CD4-positive, alpha-beta T cell (primary cell): ENCODE results near the gene FMN1. TPM values are rescaled to one million over a fixed set of nuclear protein-coding genes. Genes with fewer than 3 reads are reported as not detected.

Source experiments
- ATAC-seq: fragments of 200-7000 bp; cut with Tn5 transposase; one replicate; pipeline ENCODE4 v1.10.0; 2022; ENCODE audit warnings: mild to moderate bottlenecking; ENCODE audit not compliant: poor library complexity
- CTCF ChIA-PET: fragments of 350-600 bp; sonication (Branson Sonifier 250); formaldehyde crosslinking; loops from one replicate; lab custom pipeline; 2021; ENCODE audit warnings: antibody characterized with exemption, inconsistent platforms; lab: Charles Lee
- POLR2A ChIA-PET: fragments of 350-600 bp; sonication (Branson Sonifier 250); formaldehyde crosslinking; loops from one replicate; lab custom pipeline; 2021; ENCODE audit warnings: antibody characterized with exemption, inconsistent platforms; lab: Charles Lee
- DNase-seq, 14 experiments: peaks; one replicate each; pipeline ENCODE4 v3.0.0-alpha.2; 2013 to 2020; ENCODE audit warnings: mixed read lengths in 2 of 14
- H3K27ac ChIP-seq, 2 donors: one replicate each; pipeline versions ENCODE4 v1.5.1 to v1.7.0; 2013; ENCODE audit warnings: low read length in 2 of 2, low read depth in 1 of 2, mild to moderate bottlenecking in 1 of 2
- H3K27me3 ChIP-seq, 2 experiments: 1 replicate in 1 of 2; 2 replicates in 1 of 2; pipeline versions ENCODE4 v1.6.1 to v1.7.0; 2013; ENCODE audit warnings: low read length in 2 of 2, control low read depth in 1 of 2, mild to moderate bottlenecking in 1 of 2, moderate library complexity in 1 of 2; ENCODE audit not compliant: insufficient read depth in 2 of 2, control insufficient read depth in 1 of 2
- H3K36me3 ChIP-seq: one replicate; pipeline ENCODE4 v1.6.1; 2013; ENCODE audit warnings: low read length, control low read depth; ENCODE audit not compliant: insufficient read depth
- H3K4me1 ChIP-seq: one replicate; pipeline ENCODE4 v1.6.1; 2013; ENCODE audit warnings: low read length, control low read depth; ENCODE audit not compliant: insufficient read depth
- H3K4me3 ChIP-seq: one replicate; pipeline ENCODE4 v1.5.1; 2013; ENCODE audit warnings: mild to moderate bottlenecking, low read length, moderate library complexity
- H3K9me3 ChIP-seq, 2 experiments: 1 replicate in 1 of 2; 2 replicates in 1 of 2; pipeline versions ENCODE4 v1.6.1 to v1.7.0; 2013; ENCODE audit warnings: low read length in 2 of 2, mild to moderate bottlenecking in 2 of 2, control low read depth in 1 of 2, moderate library complexity in 1 of 2; ENCODE audit not compliant: control insufficient read depth in 1 of 2, insufficient read depth in 1 of 2
- H3K27ac Mint-ChIP-seq: one replicate; pipeline ENCODE4 v1.8.0; 2020; ENCODE audit warnings: mixed read lengths
- H3K27me3 Mint-ChIP-seq: one replicate; pipeline ENCODE4 v1.8.0; 2021; ENCODE audit warnings: mixed read lengths
- H3K36me3 Mint-ChIP-seq: one replicate; pipeline ENCODE4 v1.8.0; 2021; ENCODE audit warnings: low read depth, mixed read lengths
- H3K4me1 Mint-ChIP-seq: one replicate; pipeline ENCODE4 v1.8.0; 2021; ENCODE audit warnings: low read depth, mixed read lengths
- H3K4me3 Mint-ChIP-seq: one replicate; pipeline ENCODE4 v1.8.0; 2020; ENCODE audit warnings: mild to moderate bottlenecking, mixed read lengths
- H3K9me3 Mint-ChIP-seq: one replicate; pipeline ENCODE4 v1.8.0; 2020; ENCODE audit warnings: mixed read lengths
- intact Hi-C, 2 experiments: fragments of 100-400 bp; cut with DNase I in 1 of 2; cut with micrococcal nuclease in 1 of 2; formaldehyde crosslinking; loops; one replicate each; pipeline versions ENCODE4 v1.15.1 to v1.9.0; 2023 to 2025; cut with DNase I, micrococcal nuclease
- total RNA-seq, 174 experiments: library from RNA in 2 of 174; stranded (reverse) in 2 of 174; gene quantifications; one replicate each; pipeline ENCODE4 v1.2.3 and lab custom pipeline; 2021 to 2026
- TF ChIP-seq, protein P1 (sequence below): fragments of 200-600 bp; IDR thresholded peaks from one replicate; pipeline ENCODE4 v1.8.0; 2022; ENCODE audit warnings: antibody characterized with exemption, mild to moderate bottlenecking

FMN1 gene
- total RNA-seq, 2 experiments from 2014 or later, result 0.39 to 0.55 TPM

DNA sequence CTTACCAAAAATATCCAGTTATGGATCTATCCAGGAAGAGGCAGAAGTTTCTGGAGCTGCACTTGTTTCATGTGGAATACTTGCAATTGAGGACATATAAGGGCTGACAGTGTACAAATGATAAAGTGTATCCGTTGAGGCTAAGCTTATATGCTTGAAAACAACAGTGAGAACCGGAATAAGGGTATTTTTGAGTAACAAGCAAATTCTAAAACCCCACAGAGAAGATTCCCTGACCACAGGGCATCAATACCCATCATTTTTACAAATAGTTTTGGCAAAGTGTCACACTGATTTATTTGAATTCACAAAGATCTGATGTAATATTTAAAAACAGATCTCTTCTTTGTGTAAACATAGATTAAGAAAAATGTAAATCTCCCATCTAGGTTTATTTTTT, 208.4 kb downstream of the FMN1 start:
- no peak overlapping the region for H3K4me3 Mint-ChIP-seq
- no peaks in the 10 kb centered on the region for H3K36me3 Mint-ChIP-seq
- ChIA-PET CTCF (no interaction called here), POLR2A (no interaction called here)
- intact Hi-C loops, result no loop called here
- Histone ChIP-seq H3K27me3 (no peaks in the 10 kb centered on the region), H3K4me1 (no peaks in the 10 kb centered on the region), H3K36me3 (no peaks in the 10 kb centered on the region), H3K9me3 (no peaks in the 10 kb centered on the region), H3K27ac (no peak overlapping the region), H3K4me3 (no peak overlapping the region)
- H3K27me3 Mint-ChIP-seq, result no peaks in the 10 kb centered on the region
- no peak for DNase-seq
- no peak for ATAC-seq
- H3K27ac Mint-ChIP-seq, result no peak overlapping the region
- no peaks in the 10 kb centered on the region for H3K4me1 Mint-ChIP-seq
- H3K9me3 Mint-ChIP-seq, result no peaks in the 10 kb centered on the region
- TF ChIP-seq, protein P1, sequence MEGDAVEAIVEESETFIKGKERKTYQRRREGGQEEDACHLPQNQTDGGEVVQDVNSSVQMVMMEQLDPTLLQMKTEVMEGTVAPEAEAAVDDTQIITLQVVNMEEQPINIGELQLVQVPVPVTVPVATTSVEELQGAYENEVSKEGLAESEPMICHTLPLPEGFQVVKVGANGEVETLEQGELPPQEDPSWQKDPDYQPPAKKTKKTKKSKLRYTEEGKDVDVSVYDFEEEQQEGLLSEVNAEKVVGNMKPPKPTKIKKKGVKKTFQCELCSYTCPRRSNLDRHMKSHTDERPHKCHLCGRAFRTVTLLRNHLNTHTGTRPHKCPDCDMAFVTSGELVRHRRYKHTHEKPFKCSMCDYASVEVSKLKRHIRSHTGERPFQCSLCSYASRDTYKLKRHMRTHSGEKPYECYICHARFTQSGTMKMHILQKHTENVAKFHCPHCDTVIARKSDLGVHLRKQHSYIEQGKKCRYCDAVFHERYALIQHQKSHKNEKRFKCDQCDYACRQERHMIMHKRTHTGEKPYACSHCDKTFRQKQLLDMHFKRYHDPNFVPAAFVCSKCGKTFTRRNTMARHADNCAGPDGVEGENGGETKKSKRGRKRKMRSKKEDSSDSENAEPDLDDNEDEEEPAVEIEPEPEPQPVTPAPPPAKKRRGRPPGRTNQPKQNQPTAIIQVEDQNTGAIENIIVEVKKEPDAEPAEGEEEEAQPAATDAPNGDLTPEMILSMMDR, result no peak

DNA sequence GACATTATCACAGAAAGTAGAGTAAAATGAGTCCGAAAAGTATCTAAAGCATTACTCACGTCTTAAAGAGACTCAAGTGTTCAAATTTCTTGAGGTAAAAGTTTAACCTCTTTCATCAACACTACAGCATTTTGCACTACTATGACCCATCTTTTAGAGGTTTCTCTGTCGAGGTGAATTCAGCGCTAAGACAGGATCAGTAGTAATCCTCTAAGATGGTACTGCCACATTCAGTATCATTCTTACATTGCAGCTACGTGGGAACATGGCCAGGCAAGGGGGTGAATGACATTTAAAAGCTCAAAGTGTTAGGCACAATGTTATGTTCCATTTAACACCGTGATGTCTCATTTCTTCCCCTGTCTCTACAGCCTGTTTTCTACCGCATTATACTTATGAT, 210.8 kb downstream of the FMN1 start:
- Histone ChIP-seq H3K27ac (no peak overlapping the region), H3K9me3 (no peaks in the 10 kb centered on the region), H3K27me3 (no peaks in the 10 kb centered on the region), H3K4me3 (no peak overlapping the region), H3K4me1 (no peaks in the 10 kb centered on the region), H3K36me3 (no peaks in the 10 kb centered on the region)
- POLR2A ChIA-PET, result no interaction called here
- CTCF ChIA-PET, result no interaction called here
- Mint-ChIP-seq H3K27me3 (peaks cover 3% of the 10 kb centered on the region), H3K36me3 (no peaks in the 10 kb centered on the region), H3K4me1 (no peaks in the 10 kb centered on the region), H3K9me3 (no peaks in the 10 kb centered on the region), H3K4me3 (no peak overlapping the region), H3K27ac (no peak overlapping the region)
- ATAC-seq, result no peak
- no peak for DNase-seq
- TF ChIP-seq, protein P1, result no peak
- intact Hi-C loops, result no loop called here

DNA sequence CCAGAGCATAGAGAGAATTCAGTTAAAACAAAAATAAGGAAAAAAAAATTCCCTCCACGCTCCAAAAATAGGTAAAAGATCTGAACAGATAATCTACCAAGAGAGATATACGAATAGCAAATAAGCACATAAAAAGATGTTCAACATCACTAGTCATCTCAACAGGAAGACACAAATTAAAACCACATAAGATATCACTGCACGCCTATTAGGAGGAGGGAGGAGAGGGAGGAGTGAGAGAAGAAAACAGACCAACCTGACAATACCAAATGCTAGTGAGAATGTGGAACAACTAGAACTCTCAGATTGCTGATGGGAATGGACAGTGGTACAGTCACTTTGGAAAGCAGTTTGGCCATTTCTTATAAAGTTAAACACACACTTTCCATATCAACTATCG, 212.5 kb downstream of the FMN1 start:
- DNase-seq (no peak), ATAC-seq (no peak)
- no peak overlapping the region for H3K4me3 ChIP-seq
- Mint-ChIP-seq H3K9me3 (no peaks in the 10 kb centered on the region), H3K4me1 (no peaks in the 10 kb centered on the region), H3K27ac (no peak overlapping the region), H3K36me3 (no peaks in the 10 kb centered on the region), H3K27me3 (peaks cover 3% of the 10 kb centered on the region), H3K4me3 (no peak overlapping the region)
- H3K4me1 ChIP-seq, result no peaks in the 10 kb centered on the region
- ChIA-PET POLR2A (no interaction called here), CTCF (no interaction called here)
- no peaks in the 10 kb centered on the region for H3K36me3 ChIP-seq
- no peaks in the 10 kb centered on the region for H3K27me3 ChIP-seq
- no peak overlapping the region for H3K27ac ChIP-seq
- intact Hi-C loops, result no loop called here
- H3K9me3 ChIP-seq, result no peaks in the 10 kb centered on the region
- TF ChIP-seq, protein P1, result no peak
